ENCODE data around the gene POLR3G.

DNA sequence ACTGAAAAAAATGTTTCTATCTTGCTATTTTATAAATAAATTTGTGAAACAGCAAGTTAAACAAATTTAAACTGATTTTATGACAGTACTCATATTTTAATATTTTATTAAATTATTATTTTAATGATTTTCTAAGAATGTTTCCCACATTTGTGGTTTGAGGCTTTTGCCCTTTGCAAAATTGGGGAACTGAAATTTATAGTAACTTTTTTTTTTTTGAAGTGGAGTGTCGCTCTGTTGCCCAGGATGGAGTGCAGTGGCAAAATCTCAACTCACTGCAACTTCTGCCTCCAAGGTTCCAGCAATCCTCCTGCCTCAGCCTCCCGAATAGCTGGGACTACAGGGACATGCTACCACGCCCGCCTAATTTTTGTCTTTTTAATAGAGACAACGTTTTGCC, 76.7 kb downstream of the POLR3G start:
- TF ChIP-seq, protein P1, sequence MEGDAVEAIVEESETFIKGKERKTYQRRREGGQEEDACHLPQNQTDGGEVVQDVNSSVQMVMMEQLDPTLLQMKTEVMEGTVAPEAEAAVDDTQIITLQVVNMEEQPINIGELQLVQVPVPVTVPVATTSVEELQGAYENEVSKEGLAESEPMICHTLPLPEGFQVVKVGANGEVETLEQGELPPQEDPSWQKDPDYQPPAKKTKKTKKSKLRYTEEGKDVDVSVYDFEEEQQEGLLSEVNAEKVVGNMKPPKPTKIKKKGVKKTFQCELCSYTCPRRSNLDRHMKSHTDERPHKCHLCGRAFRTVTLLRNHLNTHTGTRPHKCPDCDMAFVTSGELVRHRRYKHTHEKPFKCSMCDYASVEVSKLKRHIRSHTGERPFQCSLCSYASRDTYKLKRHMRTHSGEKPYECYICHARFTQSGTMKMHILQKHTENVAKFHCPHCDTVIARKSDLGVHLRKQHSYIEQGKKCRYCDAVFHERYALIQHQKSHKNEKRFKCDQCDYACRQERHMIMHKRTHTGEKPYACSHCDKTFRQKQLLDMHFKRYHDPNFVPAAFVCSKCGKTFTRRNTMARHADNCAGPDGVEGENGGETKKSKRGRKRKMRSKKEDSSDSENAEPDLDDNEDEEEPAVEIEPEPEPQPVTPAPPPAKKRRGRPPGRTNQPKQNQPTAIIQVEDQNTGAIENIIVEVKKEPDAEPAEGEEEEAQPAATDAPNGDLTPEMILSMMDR (conservative IDR thresholded peaks at IDR 0.05; ENCODE audit: low read length): no peak
- TF ChIP-seq EZH2phosphoT487 (IDR thresholded peaks at IDR 0.05; ENCODE audit: borderline replicate concordance, low read depth, low read length): no peak
